Naive B cell (primary cell): Measurements from ENCODE around the gene GLIS1. TPM values are rescaled to one million over a fixed set of nuclear protein-coding genes. Genes with fewer than 3 reads are reported as not detected.

Experiments used
- ATAC-seq, 2 donors: fragments of 150-1000 bp; cut with Tn5 transposase; 2 replicates each; pipeline ENCODE4 v1.10.0; 2021; ENCODE audit warnings: low read depth in 2 of 2, mild to moderate bottlenecking in 2 of 2, moderate library complexity in 2 of 2
- DNase-seq: peaks from one replicate; pipeline ENCODE4 v3.0.0; 2022
- H3K27ac Mint-ChIP-seq, 6 donors: one replicate each; pipeline ENCODE4 v1.8.0; 2020 to 2022; ENCODE audit warnings: mild to moderate bottlenecking in 6 of 6, mixed read lengths in 6 of 6, moderate library complexity in 5 of 6, inconsistent platforms in 2 of 6
- H3K27me3 Mint-ChIP-seq, 3 donors: one replicate each; pipeline ENCODE4 v1.8.0; 2021 to 2022; ENCODE audit warnings: mixed read lengths in 3 of 3, mild to moderate bottlenecking in 1 of 3
- H3K36me3 Mint-ChIP-seq, 2 donors: one replicate each; pipeline ENCODE4 v1.8.0; 2020 to 2022; ENCODE audit warnings: mixed read lengths in 2 of 2, inconsistent platforms in 1 of 2, mild to moderate bottlenecking in 1 of 2
- H3K4me1 Mint-ChIP-seq, 3 donors: one replicate each; pipeline ENCODE4 v1.8.0; 2020 to 2022; ENCODE audit warnings: mixed read lengths in 3 of 3, inconsistent platforms in 1 of 3, mild to moderate bottlenecking in 1 of 3, moderate library complexity in 1 of 3
- H3K4me3 Mint-ChIP-seq, 8 donors: one replicate each; pipeline ENCODE4 v1.8.0; 2020 to 2022; ENCODE audit warnings: mild to moderate bottlenecking in 8 of 8, mixed read lengths in 8 of 8, moderate library complexity in 8 of 8, inconsistent platforms in 2 of 8
- H3K9me3 Mint-ChIP-seq, 7 donors: one replicate each; pipeline ENCODE4 v1.8.0; 2020 to 2022; ENCODE audit warnings: mixed read lengths in 7 of 7, mild to moderate bottlenecking in 5 of 7, inconsistent platforms in 2 of 7, moderate library complexity in 1 of 7
- polyA plus RNA-seq, 6 donors: library from polyadenylated mRNA; unstranded; fragments of 300-500 nt; fragmentation: Illumina TruSeq; gene quantifications; one replicate each; pipeline ENCODE4 v1.2.3, GENCODE V29; 2021; ENCODE audit warnings: low read depth in 6 of 6

GLIS1 gene
- polyA plus RNA-seq, 6 donors from 2014 or later, result not detected

GRCh38 chr1:53544728-53545515 is 194.0 kb downstream of the GLIS1 start:
- no peak for ATAC-seq
- H3K27ac Mint-ChIP-seq, result peak overlapping the region in 1 of 6 donors; percentile 26
- H3K4me3 Mint-ChIP-seq, result no peak overlapping the region
- no peaks in the 10 kb centered on the region for H3K4me1 Mint-ChIP-seq
- DNase-seq, result no peak
- peaks cover 0 to 5% (median 0%) of the 10 kb centered on the region in 3 donors for H3K27me3 Mint-ChIP-seq
- no peaks in the 10 kb centered on the region for H3K36me3 Mint-ChIP-seq
- no peaks in the 10 kb centered on the region for H3K9me3 Mint-ChIP-seq

GRCh38 chr1:53543778-53544695 is 194.9 kb downstream of the GLIS1 start:
- H3K4me1 Mint-ChIP-seq, result no peaks in the 10 kb centered on the region
- no peaks in the 10 kb centered on the region for H3K9me3 Mint-ChIP-seq
- H3K27ac Mint-ChIP-seq, result no peak overlapping the region
- H3K4me3 Mint-ChIP-seq, result no peak overlapping the region
- no peaks in the 10 kb centered on the region for H3K36me3 Mint-ChIP-seq
- H3K27me3 Mint-ChIP-seq, result peaks cover 0 to 3% (median 0%) of the 10 kb centered on the region in 3 donors
- DNase-seq, result no peak
- no peak for ATAC-seq

- DNase-seq, result no peak
- Mint-ChIP-seq H3K4me3 (no peak overlapping the region), H3K36me3 (no peaks in the 10 kb centered on the region), H3K27ac (peak overlapping the region in 1 of 6 donors; percentile 48), H3K27me3 (no peaks in the 10 kb centered on the region), H3K9me3 (no peaks in the 10 kb centered on the region), H3K4me1 (no peaks in the 10 kb centered on the region)
- ATAC-seq, result no peak
These were observed 195.7 kb downstream of the GLIS1 start for GRCh38 chr1:53543130-53543777.

- no peak for DNase-seq
- no peak for ATAC-seq
These were observed 196.4 kb downstream of the GLIS1 start for GRCh38 chr1:53542551-53542950.

GRCh38 chr1:53541761-53542550 is 197.0 kb downstream of the GLIS1 start:
- no peak for ATAC-seq
- DNase-seq, result no peak
- Mint-ChIP-seq H3K4me1 (no peaks in the 10 kb centered on the region), H3K4me3 (no peak overlapping the region), H3K9me3 (no peaks in the 10 kb centered on the region), H3K27me3 (no peaks in the 10 kb centered on the region), H3K27ac (no peak overlapping the region), H3K36me3 (no peaks in the 10 kb centered on the region)

More at GRCh38 chr1:53542551-53542950, 196.4 kb downstream of the GLIS1 start:
- Mint-ChIP-seq H3K27me3 (no peaks in the 10 kb centered on the region), H3K4me3 (no peak overlapping the region), H3K36me3 (no peaks in the 10 kb centered on the region), H3K9me3 (no peaks in the 10 kb centered on the region), H3K4me1 (no peaks in the 10 kb centered on the region), H3K27ac (no peak overlapping the region)

GRCh38 chr1:53541263-53541625 is 197.7 kb downstream of the GLIS1 start:
- H3K4me1 Mint-ChIP-seq, result no peaks in the 10 kb centered on the region
- ATAC-seq, result no peak
- H3K36me3 Mint-ChIP-seq, result no peaks in the 10 kb centered on the region
- no peak overlapping the region for H3K27ac Mint-ChIP-seq
- H3K27me3 Mint-ChIP-seq, result no peaks in the 10 kb centered on the region
- H3K9me3 Mint-ChIP-seq, result no peaks in the 10 kb centered on the region
- no peak for DNase-seq
- no peak overlapping the region for H3K4me3 Mint-ChIP-seq

GRCh38 chr1:53540604-53541262 is 198.2 kb downstream of the GLIS1 start:
- Mint-ChIP-seq H3K9me3 (no peaks in the 10 kb centered on the region), H3K27me3 (peaks cover 0 to under 1% (median 0%) of the 10 kb centered on the region in 3 donors), H3K27ac (no peak overlapping the region), H3K36me3 (no peaks in the 10 kb centered on the region), H3K4me3 (no peak overlapping the region), H3K4me1 (no peaks in the 10 kb centered on the region)
- ATAC-seq, result no peak
- no peak for DNase-seq

GRCh38 chr1:53539711-53540603 is 199.0 kb downstream of the GLIS1 start:
- H3K9me3 Mint-ChIP-seq, result no peaks in the 10 kb centered on the region
- H3K27ac Mint-ChIP-seq, result no peak overlapping the region
- peaks cover 0 to 7% (median 2%) of the 10 kb centered on the region in 3 donors for H3K27me3 Mint-ChIP-seq
- DNase-seq (no peak), ATAC-seq (no peak)
- H3K4me3 Mint-ChIP-seq, result no peak overlapping the region
- H3K4me1 Mint-ChIP-seq, result no peaks in the 10 kb centered on the region
- no peaks in the 10 kb centered on the region for H3K36me3 Mint-ChIP-seq

GRCh38 chr1:53539226-53539625 is 199.7 kb downstream of the GLIS1 start:
- Mint-ChIP-seq H3K27ac (no peak overlapping the region), H3K4me1 (no peaks in the 10 kb centered on the region), H3K27me3 (peaks cover 0 to 12% (median 6%) of the 10 kb centered on the region in 3 donors), H3K36me3 (no peaks in the 10 kb centered on the region), H3K4me3 (no peak overlapping the region), H3K9me3 (no peaks in the 10 kb centered on the region)
- DNase-seq (no peak), ATAC-seq (no peak)

GRCh38 chr1:53536606-53537005 is 202.4 kb downstream of the GLIS1 start:
- ATAC-seq (no peak), DNase-seq (no peak)
- H3K4me3 Mint-ChIP-seq, result no peak overlapping the region
- peak overlapping the region in 1 of 6 donors; percentile 73 for H3K27ac Mint-ChIP-seq
- H3K9me3 Mint-ChIP-seq, result no peaks in the 10 kb centered on the region
- no peaks in the 10 kb centered on the region for H3K4me1 Mint-ChIP-seq
- H3K27me3 Mint-ChIP-seq, result peaks cover 3 to 24% (median 11%) of the 10 kb centered on the region in 3 donors
- no peaks in the 10 kb centered on the region for H3K36me3 Mint-ChIP-seq

GRCh38 chr1:53535846-53536245 is 203.1 kb downstream of the GLIS1 start:
- no peaks in the 10 kb centered on the region for H3K9me3 Mint-ChIP-seq
- ATAC-seq (no peak), DNase-seq (no peak)
- H3K27me3 Mint-ChIP-seq, result peaks cover 3 to 25% (median 11%) of the 10 kb centered on the region in 3 donors
- no peak overlapping the region for H3K27ac Mint-ChIP-seq
- no peak overlapping the region for H3K4me3 Mint-ChIP-seq
- H3K4me1 Mint-ChIP-seq, result no peaks in the 10 kb centered on the region
- H3K36me3 Mint-ChIP-seq, result no peaks in the 10 kb centered on the region

- no peaks in the 10 kb centered on the region for H3K4me1 Mint-ChIP-seq
- ATAC-seq, result no peak
- peaks cover 3 to 25% (median 11%) of the 10 kb centered on the region in 3 donors for H3K27me3 Mint-ChIP-seq
- H3K4me3 Mint-ChIP-seq, result no peak overlapping the region
- no peaks in the 10 kb centered on the region for H3K9me3 Mint-ChIP-seq
- H3K36me3 Mint-ChIP-seq, result no peaks in the 10 kb centered on the region
- no peak overlapping the region for H3K27ac Mint-ChIP-seq
- no peak for DNase-seq
These were observed 203.7 kb downstream of the GLIS1 start for GRCh38 chr1:53535226-53535625.
